ENCODE results near the gene MAGI2.

MAGI2 gene

DNA sequence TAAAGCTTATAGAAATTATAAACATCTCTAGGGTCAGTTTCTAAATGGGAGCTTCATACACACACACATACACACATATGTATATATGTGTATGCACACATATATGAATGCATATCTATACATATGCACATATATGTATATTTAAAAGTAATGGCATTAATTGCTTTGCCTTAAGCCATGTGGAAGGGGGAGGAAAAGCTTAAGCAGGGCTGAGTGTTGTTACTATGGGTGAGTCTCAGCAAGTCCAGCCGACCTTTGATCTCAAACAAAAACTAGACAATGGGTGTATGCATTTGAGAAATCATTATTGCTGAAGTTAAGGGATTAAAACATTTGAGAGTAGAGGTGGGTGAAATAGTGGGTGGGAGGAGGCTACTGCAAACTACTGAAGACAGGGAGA, 546.7 kb downstream of the MAGI2 start:
- no peak for DNase-seq (ENCODE audit: low spot score)

DNA sequence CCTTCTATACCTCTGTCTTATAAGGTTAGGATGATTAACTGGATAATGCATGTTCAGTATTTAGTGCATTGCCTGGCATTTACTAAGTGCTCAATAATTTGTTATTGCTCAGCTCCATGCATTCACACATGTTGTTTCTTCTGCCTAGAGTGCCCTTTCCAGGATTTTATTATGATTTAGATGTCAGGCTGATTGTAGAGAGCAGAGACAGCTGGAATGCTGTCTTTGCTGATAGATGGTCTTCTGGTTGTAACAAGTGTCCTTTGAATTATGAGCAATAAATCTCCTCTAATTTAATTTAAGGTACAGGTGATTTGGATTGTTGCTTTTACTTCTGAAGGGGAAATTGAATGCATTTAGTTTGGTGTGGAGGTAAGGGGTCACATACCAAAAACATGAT, 548.0 kb downstream of the MAGI2 start:
- DNase-seq (ENCODE audit: low spot score), result no peak

DNA sequence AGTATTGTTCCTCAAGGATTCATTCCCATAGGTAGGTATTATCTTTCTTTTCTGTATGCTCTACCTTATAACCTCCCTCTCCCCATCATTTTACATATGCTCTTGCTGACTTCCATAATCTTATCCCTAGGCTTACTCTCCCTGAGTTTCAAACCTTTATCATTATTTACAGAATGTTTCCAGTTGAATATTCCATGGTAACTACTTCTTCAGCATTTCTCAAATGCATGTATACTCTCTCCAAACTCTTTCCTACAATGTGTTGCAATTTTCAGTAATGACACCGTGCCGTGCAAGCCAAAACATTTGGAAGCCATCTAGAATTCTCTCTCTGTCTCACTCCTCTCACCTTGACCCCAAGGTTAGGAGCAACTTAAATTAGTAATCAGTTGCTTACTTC, 548.5 kb downstream of the MAGI2 start:
- no peak for DNase-seq (ENCODE audit: low spot score)

DNA sequence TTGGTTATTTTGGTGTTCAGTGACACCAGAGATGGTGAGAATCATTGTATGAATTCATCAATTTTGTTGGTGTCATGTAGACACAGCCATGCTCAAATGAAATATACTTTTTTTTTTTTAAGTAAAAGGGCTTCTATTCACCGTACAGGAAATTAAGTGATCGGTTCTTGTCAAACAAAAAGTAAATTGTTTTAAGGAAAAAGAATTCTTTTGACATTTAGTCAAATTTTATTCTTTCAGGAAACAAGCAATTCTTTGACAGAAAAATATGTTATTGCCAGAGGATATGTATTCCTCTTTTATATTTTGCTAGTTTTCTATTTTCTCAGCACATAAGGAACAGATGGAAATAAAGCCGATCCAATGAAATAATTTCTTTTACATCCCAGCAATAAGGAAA, 551.9 kb downstream of the MAGI2 start:
- no peak for DNase-seq (ENCODE audit: low spot score)

DNA sequence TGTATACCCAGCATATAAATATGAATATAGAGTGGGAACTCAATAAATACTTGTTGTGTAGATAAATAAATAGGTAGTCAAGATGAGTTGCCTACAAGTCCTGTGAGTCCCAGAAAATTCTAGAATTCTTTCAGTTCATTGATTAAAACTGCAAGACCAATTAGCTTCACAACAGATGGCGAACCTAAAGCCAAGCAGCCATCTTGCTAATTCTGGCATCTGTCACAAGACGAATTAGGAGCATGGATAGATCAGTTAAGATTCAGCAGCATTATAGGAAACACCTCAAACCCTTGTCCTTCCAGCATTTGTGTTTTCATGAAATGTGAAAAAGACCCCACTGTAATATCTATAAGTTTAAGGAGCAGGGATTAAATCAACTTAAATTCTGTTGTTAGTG, 552.7 kb downstream of the MAGI2 start:
- no peak for DNase-seq (ENCODE audit: low spot score)

DNA sequence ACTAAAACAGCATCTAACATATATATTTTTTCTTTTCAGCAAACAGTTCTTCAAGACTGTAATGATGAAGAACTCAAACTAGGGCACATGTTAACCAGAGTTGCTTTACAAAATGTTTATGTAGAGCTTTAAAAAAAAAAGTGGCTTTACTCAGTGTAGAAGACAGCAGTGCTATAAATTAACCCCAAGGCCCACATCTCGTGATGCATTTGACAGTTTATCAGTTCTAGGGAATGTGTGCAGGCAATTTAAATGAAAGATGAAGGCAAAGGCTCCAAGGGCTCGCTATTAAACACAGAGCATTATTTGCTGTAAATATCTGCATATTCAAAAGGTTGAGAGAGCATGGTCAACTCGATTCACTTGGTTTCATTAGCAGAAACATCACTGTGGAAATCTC, 558.1 kb downstream of the MAGI2 start:
- no peak for DNase-seq (ENCODE audit: low spot score)

DNA sequence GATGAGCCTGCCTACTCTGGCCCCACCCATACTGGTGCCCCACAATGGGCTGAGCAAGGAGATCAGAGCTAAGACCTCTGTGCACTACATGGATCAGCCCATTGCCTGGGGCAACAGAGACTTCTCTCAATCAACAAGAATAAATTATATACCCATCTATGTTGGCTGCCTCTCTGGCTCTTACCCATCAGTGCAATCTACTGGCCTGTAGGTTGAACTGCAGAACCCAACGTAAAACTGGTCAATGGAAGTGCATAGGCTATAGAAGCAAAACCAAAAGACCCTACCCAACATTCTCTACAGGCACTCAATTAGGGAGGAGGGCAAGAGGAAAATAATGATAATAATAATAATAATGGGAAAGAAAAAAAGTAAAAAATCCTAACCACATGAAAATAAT, 574.3 kb downstream of the MAGI2 start:
- no peak for DNase-seq (ENCODE audit: low spot score)

DNA sequence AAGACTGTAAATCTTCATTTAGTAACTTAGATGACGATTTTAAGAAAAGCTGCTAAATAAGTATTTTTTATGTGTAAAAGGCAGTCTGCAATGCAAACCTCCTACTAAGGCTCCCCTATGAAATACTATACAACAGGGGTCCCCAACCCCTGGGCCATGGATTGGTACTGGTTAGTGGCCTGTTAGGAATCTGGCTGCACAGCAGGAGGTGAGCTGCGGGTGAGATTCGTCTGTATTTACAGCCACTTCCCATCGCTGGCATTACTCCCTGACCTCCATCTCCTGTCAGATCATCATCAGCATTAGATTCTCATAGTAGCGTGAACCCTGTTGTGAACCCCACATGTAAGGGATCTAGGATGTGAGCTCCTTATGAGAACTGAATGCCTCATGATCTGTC, 580.4 kb downstream of the MAGI2 start:
- peak; percentile 44 for DNase-seq (ENCODE audit: low spot score)

DNA sequence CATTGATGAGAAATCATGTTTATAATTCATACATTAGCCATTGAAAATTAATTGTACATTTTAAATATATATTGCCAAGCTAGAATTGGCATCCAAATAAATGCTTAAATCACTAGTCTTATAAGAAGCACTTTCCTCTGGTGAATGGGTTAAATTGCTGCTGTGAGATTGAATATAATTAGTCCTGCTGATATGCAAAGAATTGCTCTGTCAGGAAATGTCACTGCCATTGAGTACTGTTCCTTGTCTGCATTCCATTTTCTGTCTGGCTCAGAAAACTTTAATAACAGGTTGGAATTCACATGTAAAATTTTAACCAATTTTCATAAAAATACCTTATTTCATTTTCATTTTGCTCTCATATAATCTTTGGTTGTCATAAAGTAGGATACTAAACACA, 589.1 kb downstream of the MAGI2 start:
- no peak for DNase-seq (ENCODE audit: low spot score)

DNA sequence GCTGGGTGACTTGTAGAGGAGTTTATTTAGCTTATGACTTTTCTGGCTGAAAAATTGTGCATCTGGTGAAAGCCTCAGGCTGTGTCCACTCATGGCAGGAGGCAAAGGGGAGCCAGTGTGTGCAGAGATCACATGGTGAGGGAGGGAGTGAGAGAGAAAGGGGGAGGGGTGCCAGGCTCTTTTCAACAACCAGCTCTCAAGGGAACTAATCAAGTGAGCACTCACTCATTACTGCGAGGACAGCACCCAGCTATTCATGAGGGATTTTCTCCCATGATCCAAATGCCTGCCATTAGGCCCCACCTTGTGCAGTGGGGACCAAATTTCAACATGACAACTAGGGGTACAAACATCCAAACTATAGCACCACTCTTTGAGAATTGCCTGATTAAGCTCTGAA, 590.2 kb downstream of the MAGI2 start:
- DNase-seq (ENCODE audit: low spot score), result no peak

DNA sequence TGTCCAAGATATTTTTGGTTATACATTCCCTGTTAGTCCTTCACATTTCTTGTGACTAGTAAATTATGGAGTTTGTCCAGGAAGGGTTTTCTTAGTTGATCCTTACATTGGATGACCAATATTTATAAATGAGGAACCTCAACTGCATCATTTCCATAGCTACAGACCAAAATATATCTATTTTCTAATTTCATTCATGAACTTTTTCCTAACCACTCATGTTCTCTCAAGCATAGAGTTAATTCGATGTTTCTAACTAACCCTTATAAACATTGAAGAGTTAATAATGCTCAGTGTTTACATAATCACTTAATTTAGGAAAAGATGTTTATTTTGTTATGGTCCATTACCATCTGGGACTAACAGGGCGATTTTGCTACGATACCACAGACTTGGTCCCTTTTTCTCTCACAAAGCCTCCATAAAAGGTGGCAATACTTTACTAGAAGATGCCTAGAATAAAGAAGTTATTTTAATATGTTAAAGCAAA, 591.0 kb downstream of the MAGI2 start:
- DNase-seq (ENCODE audit: low spot score), result no peak

DNA sequence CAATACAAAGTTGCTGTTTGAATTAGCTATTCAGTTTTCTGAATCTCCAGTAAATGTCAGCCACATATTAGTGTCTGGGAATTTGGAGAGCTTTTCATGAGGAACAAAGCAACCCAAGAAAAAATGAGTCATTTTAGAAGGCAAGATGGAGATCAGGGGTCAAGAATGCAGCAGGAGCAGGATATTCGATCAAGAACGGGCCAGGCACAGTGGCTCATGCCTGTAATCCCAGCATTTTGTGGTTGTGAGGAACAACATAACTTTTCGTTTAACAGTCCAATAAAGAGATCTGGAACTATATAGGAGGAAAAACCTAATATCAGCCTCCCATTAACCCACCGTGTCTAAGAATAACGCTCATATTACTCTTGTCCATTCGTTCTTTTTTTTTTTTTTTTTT, 600.5 kb downstream of the MAGI2 start:
- DNase-seq (ENCODE audit: low spot score), result no peak

DNA sequence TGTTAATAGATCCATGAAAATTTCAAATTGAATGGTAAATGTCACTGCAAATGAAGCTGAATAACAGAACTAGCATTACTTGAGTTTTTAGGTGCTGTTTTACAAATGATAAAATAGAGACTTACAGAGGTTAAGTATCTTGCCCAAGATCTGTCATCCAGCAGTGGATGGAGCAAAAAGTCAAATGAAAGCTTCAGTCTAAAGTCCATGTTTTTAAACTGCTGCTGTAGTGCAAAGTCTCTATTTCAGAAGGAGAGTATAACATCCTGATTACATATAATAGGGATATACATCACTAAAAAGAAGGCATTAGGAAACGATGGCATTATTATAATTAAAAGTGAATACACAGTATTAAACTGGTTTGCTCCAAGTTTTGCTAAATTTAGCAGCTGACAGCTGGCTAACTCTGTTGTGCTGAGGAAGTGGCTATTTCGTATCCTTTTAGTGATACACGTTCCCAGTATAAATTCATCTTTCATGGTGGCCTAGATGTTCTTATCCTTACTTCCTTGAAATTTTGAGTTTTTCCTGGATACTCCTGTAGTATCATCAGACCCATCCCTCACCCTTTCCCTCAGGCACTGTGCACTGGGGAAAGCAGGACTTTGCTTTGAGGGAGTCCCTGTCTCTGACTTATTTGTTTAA, 603.2 kb downstream of the MAGI2 start:
- no peak for DNase-seq (ENCODE audit: low spot score)

DNA sequence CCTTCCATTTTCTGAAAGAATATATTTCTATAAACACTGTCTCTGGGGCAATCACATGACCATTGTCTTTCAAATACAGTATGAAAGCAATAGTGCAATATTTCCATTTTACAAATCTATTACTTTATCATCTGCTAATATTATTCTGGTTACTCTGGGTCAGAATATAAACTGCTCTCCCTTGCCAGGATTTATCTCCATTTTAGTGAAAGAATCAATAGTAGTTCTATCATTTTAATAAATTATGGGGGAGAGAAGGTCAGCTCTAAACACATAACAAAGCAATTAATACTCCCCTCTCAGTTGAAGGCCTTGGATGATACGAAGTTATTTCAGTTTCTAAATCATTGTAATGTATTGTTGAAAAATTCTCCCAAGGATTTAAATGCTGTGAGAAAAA, 608.3 kb downstream of the MAGI2 start:
- DNase-seq (ENCODE audit: low spot score), result no peak

DNA sequence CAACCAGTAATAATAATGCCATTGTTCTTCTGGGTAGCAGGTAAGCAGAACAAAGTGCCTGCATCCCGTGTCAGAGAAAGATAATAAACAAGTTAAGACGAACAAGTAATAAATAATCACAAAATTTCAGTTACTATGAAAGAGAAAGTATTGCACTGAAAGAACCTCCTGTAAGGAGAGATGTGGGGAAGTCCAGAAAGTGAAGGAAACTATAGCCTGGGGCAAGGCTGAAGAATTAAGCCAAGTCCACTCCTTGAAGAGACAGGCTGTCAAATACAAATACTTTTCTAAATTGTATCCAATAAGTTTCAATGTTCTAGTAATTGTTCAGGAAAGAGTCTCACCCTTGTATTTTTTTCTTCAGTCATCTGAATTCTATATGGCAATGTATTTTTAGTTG, 611.4 kb downstream of the MAGI2 start:
- DNase-seq (ENCODE audit: low spot score), result no peak

DNA sequence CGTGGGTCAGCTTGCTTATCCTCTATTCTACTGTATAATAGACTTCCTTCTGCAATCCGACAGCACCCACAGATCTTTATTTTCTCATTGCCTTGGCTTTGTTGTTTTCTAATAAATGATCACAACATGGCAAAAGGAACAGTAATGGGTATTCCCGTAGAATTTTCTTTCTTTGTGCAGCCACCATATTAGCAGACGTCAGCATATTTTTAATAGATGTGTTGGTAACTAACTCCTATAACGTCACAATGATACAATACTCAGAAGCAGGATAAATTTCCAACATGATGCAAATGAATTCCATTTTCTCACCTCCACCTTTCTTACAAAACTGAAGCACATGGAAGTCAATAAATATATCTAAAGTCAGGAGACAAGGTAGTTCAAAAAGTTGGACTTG, 617.6 kb downstream of the MAGI2 start:
- no peak for DNase-seq (ENCODE audit: low spot score)

DNA sequence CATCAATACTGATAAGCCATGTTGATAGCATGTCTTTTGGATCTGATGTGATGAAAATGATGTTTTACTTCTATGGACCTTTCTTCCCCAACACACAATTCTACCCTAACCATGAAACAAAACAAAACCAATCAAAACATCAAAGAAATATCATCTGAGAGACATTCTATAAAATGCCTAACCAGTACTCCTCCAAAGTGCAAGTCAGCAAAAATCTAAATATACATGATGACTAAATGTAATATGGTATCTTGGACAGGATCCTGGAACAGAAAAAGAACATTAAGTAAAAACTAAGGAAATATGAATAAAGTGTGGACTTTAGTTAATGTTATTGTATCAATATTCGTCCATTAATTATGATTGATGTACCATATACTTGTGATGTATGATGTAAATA, 625.1 kb downstream of the MAGI2 start:
- DNase-seq (ENCODE audit: low spot score), result no peak

DNA sequence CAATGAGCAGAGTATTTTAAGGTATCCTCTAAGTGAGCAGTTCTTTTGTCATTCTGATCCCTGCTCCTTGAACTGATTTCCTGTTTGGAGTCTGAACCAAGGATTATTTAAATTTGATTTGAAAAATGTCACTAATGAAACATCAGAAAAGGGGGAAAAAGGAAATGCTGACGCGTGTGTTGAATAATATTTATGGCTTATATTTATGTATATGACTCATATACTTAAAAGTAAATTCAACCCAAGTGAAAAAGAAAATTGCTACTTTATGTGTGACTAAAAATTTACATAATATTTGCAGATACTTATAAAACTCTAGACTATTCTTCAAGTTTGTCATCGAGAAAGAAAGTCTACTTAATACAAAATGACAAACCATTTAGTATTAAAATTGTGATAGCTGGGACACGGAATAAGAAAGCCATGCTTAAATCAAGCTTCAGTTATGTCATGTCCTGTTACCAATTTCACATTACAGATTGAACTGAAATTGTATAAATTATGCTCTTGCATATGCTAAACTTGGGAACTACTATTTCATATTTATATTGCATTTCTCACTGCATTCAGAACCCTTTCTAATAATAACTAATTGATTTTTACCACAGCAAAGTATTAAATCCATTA, 649.9 kb downstream of the MAGI2 start:
- DNase-seq (ENCODE audit: low spot score), result no peak

DNA sequence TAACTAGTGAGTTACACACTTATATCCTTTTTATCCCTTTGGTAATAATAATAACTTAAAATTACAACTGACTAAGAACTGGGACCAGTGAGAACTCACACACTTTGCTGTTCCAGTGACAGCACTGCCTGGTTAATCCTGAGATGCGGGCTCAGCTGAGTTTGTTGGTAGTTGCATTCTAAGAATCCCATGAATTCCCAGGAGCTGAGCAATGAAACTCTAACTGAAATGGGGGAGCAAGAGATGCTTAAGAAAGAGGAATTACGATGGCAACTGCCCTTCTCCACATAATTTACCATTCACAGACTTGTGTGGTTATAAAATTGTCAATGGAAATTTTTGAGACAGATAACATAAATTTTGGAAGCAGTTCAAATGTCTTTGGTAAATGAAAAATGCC, 659.4 kb downstream of the MAGI2 start:
- no peak for DNase-seq (ENCODE audit: low spot score)

DNA sequence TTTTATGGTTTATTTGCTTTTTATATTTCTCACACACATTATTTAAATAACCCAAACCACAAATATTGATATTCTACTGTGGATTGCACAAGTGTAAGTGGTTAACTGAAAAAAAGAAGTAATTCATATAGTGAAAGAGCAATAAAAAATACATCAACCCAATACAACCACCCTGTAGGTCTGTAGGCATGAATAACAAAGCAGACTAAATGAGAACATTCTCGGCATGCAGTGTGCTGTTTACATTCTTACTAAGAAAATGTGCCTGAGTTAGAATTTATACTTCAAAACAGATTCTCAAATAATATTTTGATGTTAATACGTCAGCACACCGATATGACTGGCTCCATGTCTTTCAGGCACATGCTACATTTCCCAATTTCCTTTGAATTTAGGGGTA, 660.8 kb downstream of the MAGI2 start:
- no peak for DNase-seq (ENCODE audit: low spot score)

DNA sequence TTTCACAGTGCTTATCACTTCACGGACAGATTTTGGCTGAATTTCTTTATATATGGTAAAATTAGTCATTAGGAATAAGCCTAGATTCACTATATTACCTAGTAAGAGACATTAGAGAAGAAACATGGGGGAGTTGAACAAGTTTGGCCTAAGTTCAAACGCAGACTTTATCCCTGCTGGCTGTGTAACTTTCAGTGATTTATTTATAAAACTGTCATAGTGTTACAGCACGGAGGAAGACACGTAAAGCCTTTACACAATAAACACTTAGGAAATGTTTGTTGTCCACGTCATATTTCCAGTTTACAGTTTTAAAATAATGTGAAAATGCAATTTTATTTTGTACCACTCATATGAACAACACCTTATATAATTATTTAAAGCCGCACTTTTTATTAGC, 661.5 kb downstream of the MAGI2 start:
- no peak for DNase-seq (ENCODE audit: low spot score)

DNA sequence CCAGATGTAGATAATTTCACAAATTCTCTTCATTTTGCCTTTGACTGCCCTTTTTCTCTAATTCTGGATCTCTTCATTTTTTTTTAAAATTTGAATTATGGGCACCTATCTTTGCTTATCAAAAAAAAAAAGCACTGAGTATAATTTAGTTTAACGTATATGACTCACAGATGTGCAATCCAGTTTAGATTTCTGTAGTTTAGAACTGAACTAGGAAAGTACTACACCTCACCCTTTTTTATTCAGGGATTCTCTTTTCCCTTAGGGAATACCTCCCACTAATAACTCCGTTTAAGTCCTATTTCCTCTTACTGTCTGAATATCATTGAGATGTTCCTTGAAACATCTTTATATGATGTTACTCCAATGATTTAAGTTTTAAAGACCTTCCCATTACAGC, 665.0 kb downstream of the MAGI2 start:
- no peak for DNase-seq (ENCODE audit: low spot score)

DNA sequence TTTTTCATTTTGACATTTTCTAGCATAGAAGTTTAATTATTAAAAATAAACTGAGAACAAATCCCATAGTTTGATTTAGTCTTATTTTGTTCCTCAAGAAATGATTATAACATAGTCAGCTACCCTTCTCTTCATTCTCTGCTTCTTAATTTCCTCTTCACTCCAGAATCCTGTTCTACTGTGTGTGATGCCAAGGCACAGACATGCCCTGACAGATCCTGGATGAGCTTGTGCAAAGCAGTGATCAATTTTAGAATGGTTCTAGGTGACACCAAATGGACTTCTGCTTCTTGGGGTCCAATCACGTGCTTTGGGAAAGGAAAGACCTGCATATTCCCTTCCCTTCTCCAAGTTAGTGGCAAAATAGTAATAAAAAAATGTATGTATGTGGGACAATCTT, 665.6 kb downstream of the MAGI2 start:
- DNase-seq (ENCODE audit: low spot score), result no peak

DNA sequence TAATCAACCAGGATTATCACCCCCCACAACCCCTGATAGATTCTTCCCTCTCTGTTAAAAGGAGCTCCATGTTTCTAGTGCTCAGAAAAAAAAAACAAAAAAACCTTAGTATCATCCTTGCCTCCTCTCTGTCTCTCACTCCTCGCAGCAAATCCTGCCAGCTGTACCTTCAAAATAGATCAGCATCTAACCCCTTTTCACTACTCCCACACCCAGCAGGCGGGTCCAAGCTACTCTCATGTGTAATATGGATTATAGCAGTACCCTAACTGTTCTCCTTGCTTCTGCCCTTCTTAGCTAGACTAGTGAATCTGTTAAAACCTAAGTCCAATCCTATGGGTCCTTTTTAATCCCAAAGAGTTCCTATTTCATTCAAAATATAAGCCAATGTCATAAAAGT, 667.4 kb downstream of the MAGI2 start:
- DNase-seq (ENCODE audit: low spot score), result no peak
